Kidney (tissue), 22 donors: Measurements from ENCODE around the gene ILRUN. TPM values are rescaled to one million over a fixed set of nuclear protein-coding genes. Genes with fewer than 3 reads are reported as not detected.
"Not testable (repeated sequence)": the region's sequence is repeated elsewhere in the genome, so short reads cannot be mapped to it uniquely, and the experiment has no call there.

ENCODE experiments used
- DNase-seq, 5 donors: peaks; one replicate each; pipeline ENCODE4 v3.0.0-alpha.2; 2013 to 2020
- FAIRE-seq: peaks from 2 replicates; lab custom pipeline; 2012; peaks lifted over from hg19 to GRCh38; lab: Jason Lieb, UNC
- H3K27ac ChIP-seq, 2 donors: one replicate each; pipeline ENCODE4 v1.7.0; 2013; ENCODE audit warnings: low read depth in 2 of 2, low read length in 2 of 2, inconsistent platforms in 1 of 2
- H3K27me3 ChIP-seq: one replicate; pipeline ENCODE4 v1.7.1; 2013; ENCODE audit warnings: low read length, inconsistent platforms; ENCODE audit not compliant: control insufficient read depth, insufficient read depth
- H3K36me3 ChIP-seq, 3 donors: one replicate each; pipeline versions ENCODE4 v1.7.0 to v1.7.1; 2013; ENCODE audit warnings: low read length in 3 of 3, control low read depth in 1 of 3, inconsistent platforms in 1 of 3; ENCODE audit not compliant: insufficient read depth in 3 of 3, control insufficient read depth in 2 of 3
- H3K4me1 ChIP-seq, 3 donors: one replicate each; pipeline versions ENCODE4 v1.7.0 to v1.7.1; 2013; ENCODE audit warnings: low read length in 3 of 3, inconsistent platforms in 1 of 3, low read depth in 1 of 3; ENCODE audit not compliant: control insufficient read depth in 2 of 3, insufficient read depth in 2 of 3
- H3K4me3 ChIP-seq, 3 donors: one replicate each; pipeline versions ENCODE4 v1.7.0 to v1.8.1; 2013; ENCODE audit warnings: low read length in 3 of 3, control low read depth in 1 of 3, inconsistent platforms in 1 of 3
- H3K9ac ChIP-seq, 3 donors: one replicate each; pipeline versions ENCODE4 v1.7.0 to v1.7.1; 2013; ENCODE audit warnings: low read length in 3 of 3, control low read depth in 1 of 3, inconsistent platforms in 1 of 3
- H3K9me3 ChIP-seq, 3 donors: one replicate each; pipeline versions ENCODE4 v1.7.0 to v1.7.1; 2013; ENCODE audit warnings: low read length in 3 of 3, control low read depth in 1 of 3, inconsistent platforms in 1 of 3; ENCODE audit not compliant: control insufficient read depth in 2 of 3, insufficient read depth in 1 of 3
- intact Hi-C: fragments of 100-400 bp; cut with DNase I; formaldehyde crosslinking; loops from one replicate; pipeline ENCODE4 v1.11.1; 2022
- long read RNA-seq, 10 donors: library from polyadenylated mRNA in 1 of 10; unstranded in 1 of 10; transcript quantifications; one replicate each; pipeline ENCODE4 v2.0.0 and lab custom pipeline, GENCODE V29; 2021 to 2026
- polyA plus RNA-seq: library from polyadenylated mRNA; stranded (reverse); fragments of 350-450 nt; fragmentation: Illumina TruSeq; extraction: RNeasy Lipid Tissue Mini Kit (QIAGEN cat#74804); gene quantifications from one replicate; pipeline ENCODE4 v1.2.3, GENCODE V29; 2014; ENCODE audit warnings: low read depth, low replicate concordance; ENCODE audit not compliant: insufficient read depth
- total RNA-seq: library from RNA; stranded (reverse); fragmentation: NEBNext Ultra II Directional; extraction: Animal tissue kit (Norgen Biotek cat#: 25700); gene quantifications from one replicate; pipeline ENCODE4 v1.2.1, GENCODE V29; 2021
- TF ChIP-seq, protein P1 (sequence below): IDR thresholded peaks from 3 replicates; pipeline ENCODE4 v1.5.1; 2012; ENCODE audit warnings: mild to moderate bottlenecking, moderate library complexity, borderline replicate concordance; ENCODE audit not compliant: insufficient read depth; ENCODE audit errors: extremely low read depth
- donor health status: control.
- donor health status: control.
- donor health status: control.
- donor health status: control.
- donor health status: control.
- donor health status: DM: yes; HTN: yes; CAD: no.
- donor health status: Normal renal cell carcinoma (clear cell type).

ILRUN gene
- total RNA-seq, result 55.7 TPM
- polyA plus RNA-seq, result 52.4 TPM
- long read RNA-seq, donor 1, full-length matches to known transcripts, result 1 of 1 reads
- long read RNA-seq, donor 1, partial matches to known transcripts, result 0 of 1 reads
- long read RNA-seq, donor 1, other reads (novel, unspliced or antisense), result 0 of 1 reads
- long read RNA-seq, donor 2, full-length matches to known transcripts, result 5 of 14 reads
- long read RNA-seq, donor 2, partial matches to known transcripts, result 9 of 14 reads
- long read RNA-seq, donor 2, other reads (novel, unspliced or antisense), result 0 of 14 reads
- long read RNA-seq, donor 3, full-length matches to known transcripts, result 4 of 23 reads
- long read RNA-seq, donor 3, partial matches to known transcripts, result 19 of 23 reads
- long read RNA-seq, donor 3, other reads (novel, unspliced or antisense), result 0 of 23 reads
- long read RNA-seq, donor 4, full-length matches to known transcripts, result 6 of 17 reads
- long read RNA-seq, donor 4, partial matches to known transcripts, result 11 of 17 reads
- long read RNA-seq, donor 4, other reads (novel, unspliced or antisense), result 0 of 17 reads
- long read RNA-seq, donor 5, result 0 reads
- long read RNA-seq, donor 6, result 0 reads
- long read RNA-seq, donor 7, full-length matches to known transcripts, result 18 of 39 reads
- long read RNA-seq, donor 7, partial matches to known transcripts, result 2 of 39 reads
- long read RNA-seq, donor 7, other reads (novel, unspliced or antisense), result 19 of 39 reads
- long read RNA-seq, donor 8, full-length matches to known transcripts, result 3 of 9 reads
- long read RNA-seq, donor 8, partial matches to known transcripts, result 6 of 9 reads
- long read RNA-seq, donor 8, other reads (novel, unspliced or antisense), result 0 of 9 reads
- long read RNA-seq, donor 9, full-length matches to known transcripts, result 1 of 1 reads
- long read RNA-seq, donor 9, partial matches to known transcripts, result 0 of 1 reads
- long read RNA-seq, donor 9, other reads (novel, unspliced or antisense), result 0 of 1 reads
- long read RNA-seq, donor 10, full-length matches to known transcripts, result 1 of 11 reads
- long read RNA-seq, donor 10, partial matches to known transcripts, result 10 of 11 reads
- long read RNA-seq, donor 10, other reads (novel, unspliced or antisense), result 0 of 11 reads

GRCh38 chr6:34696739-34697543, at the start of gene ILRUN:
Gene ILRUN (minus strand): TSS chr6:34696767. CDS start chr6:34696603, 164 bp downstream.
- Histone ChIP-seq H3K9ac (peak within 1 kb of the TSS; percentile 82 to 95 (median 86)), H3K4me1 (peaks cover 0 to 8% (median 4%) of the 10 kb centered on the region in 3 donors), H3K9me3 (no peaks in the 10 kb centered on the region), H3K27ac (peak within 1 kb of the TSS; percentile 87 to 94), H3K36me3 (no peaks in the 10 kb centered on the region), H3K27me3 (no peaks in the 10 kb centered on the region), H3K4me3 (peak within 1 kb of the TSS; percentile 83 to 90 (median 88))
- intact Hi-C loops, result no loop called here
- DNase-seq, result peak; percentile 97 to 99 (median 98)
- FAIRE-seq, result no peak
- TF ChIP-seq, protein P1, sequence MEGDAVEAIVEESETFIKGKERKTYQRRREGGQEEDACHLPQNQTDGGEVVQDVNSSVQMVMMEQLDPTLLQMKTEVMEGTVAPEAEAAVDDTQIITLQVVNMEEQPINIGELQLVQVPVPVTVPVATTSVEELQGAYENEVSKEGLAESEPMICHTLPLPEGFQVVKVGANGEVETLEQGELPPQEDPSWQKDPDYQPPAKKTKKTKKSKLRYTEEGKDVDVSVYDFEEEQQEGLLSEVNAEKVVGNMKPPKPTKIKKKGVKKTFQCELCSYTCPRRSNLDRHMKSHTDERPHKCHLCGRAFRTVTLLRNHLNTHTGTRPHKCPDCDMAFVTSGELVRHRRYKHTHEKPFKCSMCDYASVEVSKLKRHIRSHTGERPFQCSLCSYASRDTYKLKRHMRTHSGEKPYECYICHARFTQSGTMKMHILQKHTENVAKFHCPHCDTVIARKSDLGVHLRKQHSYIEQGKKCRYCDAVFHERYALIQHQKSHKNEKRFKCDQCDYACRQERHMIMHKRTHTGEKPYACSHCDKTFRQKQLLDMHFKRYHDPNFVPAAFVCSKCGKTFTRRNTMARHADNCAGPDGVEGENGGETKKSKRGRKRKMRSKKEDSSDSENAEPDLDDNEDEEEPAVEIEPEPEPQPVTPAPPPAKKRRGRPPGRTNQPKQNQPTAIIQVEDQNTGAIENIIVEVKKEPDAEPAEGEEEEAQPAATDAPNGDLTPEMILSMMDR, result no peak

GRCh38 chr6:34745277-34746103, 48.9 kb upstream of the ILRUN start:
- intact Hi-C loops, result no loop called here
- Histone ChIP-seq H3K36me3 (no peaks in the 10 kb centered on the region), H3K4me3 (no peak overlapping the region), H3K9ac (no peak overlapping the region), H3K27ac (no peak overlapping the region), H3K9me3 (no peaks in the 10 kb centered on the region), H3K27me3 (no peaks in the 10 kb centered on the region), H3K4me1 (no peaks in the 10 kb centered on the region)
- FAIRE-seq (no peak), DNase-seq (peak in 2 of 5 donors; percentile 26 to 34)
- TF ChIP-seq, protein P1, result no peak

GRCh38 chr6:34744294-34744647, 47.7 kb upstream of the ILRUN start:
- FAIRE-seq, H3K4me1 ChIP-seq, H3K9ac ChIP-seq, H3K27me3 ChIP-seq, intact Hi-C loops, DNase-seq, H3K36me3 ChIP-seq, H3K4me3 ChIP-seq, H3K27ac ChIP-seq, H3K9me3 ChIP-seq: not testable (repeated sequence)
